OCI-LY3 (cell line): ENCODE results near the gene IFNG-AS1.

ENCODE experiments used
- H2AFZ ChIP-seq: fragments of 200-600, 300-600 bp; shearing (Covaris generic); 2 replicates; pipeline ENCODE4 v1.6.0; 2014; ENCODE audit warnings: antibody characterized with exemption, low read depth, low read length
- H3K27ac ChIP-seq: fragments of 200-600, 300-600 bp; sonication (generic); 2 replicates; pipeline ENCODE4 v1.5.1; 2014; ENCODE audit warnings: mild to moderate bottlenecking, low read length, moderate library complexity, mixed read lengths
- H3K27me3 ChIP-seq: fragments of 200-600, 300-600 bp; sonication (generic); 2 replicates; pipeline ENCODE4 v1.6.1; 2014; ENCODE audit warnings: low read depth, low read length, mixed read lengths
- H3K36me3 ChIP-seq: fragments of 200-600, 300-600 bp; sonication (generic); replicated peaks from 2 replicates; pipeline ENCODE3; 2014; ENCODE audit warnings: low read depth, low read length, mixed read lengths
- H3K4me1 ChIP-seq: fragments of 300-600, 200-600 bp; sonication (generic); 2 replicates; pipeline ENCODE4 v1.6.1; 2014; ENCODE audit warnings: low read length, mixed read lengths
- H3K4me2 ChIP-seq: fragments of 200-600, 300-600 bp; sonication (generic); 2 replicates; pipeline ENCODE4 v1.6.1; 2014; ENCODE audit warnings: low read length, mixed read lengths
- H3K4me3 ChIP-seq: fragments of 300-600, 200-600 bp; sonication (generic); 2 replicates; pipeline ENCODE4 v1.5.1; 2014; ENCODE audit warnings: antibody characterized with exemption, mild to moderate bottlenecking, low read length, moderate library complexity
- H3K79me2 ChIP-seq: fragments of 300-600, 200-600 bp; shearing (Covaris generic); 2 replicates; pipeline ENCODE4 v1.6.1; 2014; ENCODE audit warnings: mild to moderate bottlenecking, low read length, mixed read lengths
- H3K9ac ChIP-seq: fragments of 300-600, 200-600 bp; shearing (Covaris generic); 2 replicates; pipeline ENCODE4 v1.6.0; 2014; ENCODE audit warnings: mild to moderate bottlenecking, low read length, moderate library complexity
- H3K9me3 ChIP-seq: fragments of 200-600, 300-600 bp; shearing (Covaris generic); 2 replicates; pipeline ENCODE4 v1.6.1; 2014; ENCODE audit warnings: low read length, mixed read lengths; ENCODE audit not compliant: insufficient read depth
- H4K20me1 ChIP-seq: fragments of 200-600, 300-600 bp; sonication (generic); 2 replicates; pipeline ENCODE4 v1.6.1; 2016; ENCODE audit warnings: low read length, mixed read lengths; ENCODE audit not compliant: insufficient read depth
- CTCF ChIP-seq: fragments of 200-600, 300-600 bp; sonication (generic); IDR thresholded peaks from 2 replicates; pipeline ENCODE4 v1.5.1; 2014; ENCODE audit warnings: antibody characterized with exemption, low read length, low read depth
- EZH2phosphoT487 ChIP-seq: fragments of 200-600 bp; shearing (Covaris generic); IDR thresholded peaks from 2 replicates; pipeline ENCODE4 v1.6.1; 2018; ENCODE audit warnings: antibody characterized with exemption, mixed run types, low read depth

Gene IFNG-AS1

GRCh38 chr12:68007033-68007432 is 17.8 kb downstream of the IFNG-AS1 start:
- Histone ChIP-seq H3K9me3 (no peaks in the 10 kb centered on the region), H2AFZ (no peak overlapping the region), H3K79me2 (no peaks in the 10 kb centered on the region), H3K36me3 (no peaks in the 10 kb centered on the region), H3K9ac (no peak overlapping the region), H3K27me3 (no peaks in the 10 kb centered on the region), H4K20me1 (no peaks in the 10 kb centered on the region), H3K4me1 (no peaks in the 10 kb centered on the region), H3K4me2 (no peak overlapping the region), H3K27ac (no peak overlapping the region), H3K4me3 (no peak overlapping the region)
- no peak for TF ChIP-seq EZH2phosphoT487
- TF ChIP-seq CTCF: no peak

DNA sequence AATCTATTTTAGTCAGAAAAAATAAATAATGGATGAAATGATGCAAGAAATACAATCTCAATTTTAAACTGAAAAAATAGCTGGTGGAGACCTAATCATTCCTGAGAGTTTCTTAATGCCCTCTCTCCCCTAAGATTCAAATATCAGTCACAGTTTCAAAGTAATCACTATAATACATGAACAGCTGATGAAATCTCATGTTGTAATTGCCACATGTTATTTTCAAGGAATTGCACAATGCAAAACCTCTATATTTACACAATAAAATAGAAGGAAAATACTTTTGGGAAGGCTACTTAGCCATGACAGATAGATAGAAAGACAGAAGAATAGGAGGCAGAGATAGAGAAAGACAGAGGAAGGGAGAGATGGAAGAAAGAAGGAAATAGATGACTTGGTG is 18.2 kb downstream of the IFNG-AS1 start:
- TF ChIP-seq EZH2phosphoT487 (no peak), CTCF (no peak)
- no peaks in the 10 kb centered on the region for H4K20me1 ChIP-seq
- H3K79me2 ChIP-seq: no peaks in the 10 kb centered on the region
- H2AFZ ChIP-seq: no peak overlapping the region
- H3K4me3 ChIP-seq: no peak overlapping the region
- H3K27me3 ChIP-seq: no peaks in the 10 kb centered on the region
- no peaks in the 10 kb centered on the region for H3K4me1 ChIP-seq
- H3K9ac ChIP-seq: no peak overlapping the region
- no peak overlapping the region for H3K4me2 ChIP-seq
- no peaks in the 10 kb centered on the region for H3K36me3 ChIP-seq
- no peaks in the 10 kb centered on the region for H3K9me3 ChIP-seq
- H3K27ac ChIP-seq: no peak overlapping the region

GRCh38 chr12:68011206-68011881 is 22.1 kb downstream of the IFNG-AS1 start:
- H3K27ac ChIP-seq: no peak overlapping the region
- TF ChIP-seq CTCF: no peak
- TF ChIP-seq EZH2phosphoT487: no peak
- no peak overlapping the region for H3K9ac ChIP-seq
- no peak overlapping the region for H3K4me3 ChIP-seq
- H3K4me1 ChIP-seq: no peaks in the 10 kb centered on the region
- no peaks in the 10 kb centered on the region for H3K79me2 ChIP-seq
- no peaks in the 10 kb centered on the region for H4K20me1 ChIP-seq
- no peak overlapping the region for H3K4me2 ChIP-seq
- H3K36me3 ChIP-seq: no peaks in the 10 kb centered on the region
- H2AFZ ChIP-seq: no peak overlapping the region
- no peaks in the 10 kb centered on the region for H3K27me3 ChIP-seq
- no peaks in the 10 kb centered on the region for H3K9me3 ChIP-seq

- H3K27ac ChIP-seq: no peak overlapping the region
- H3K4me2 ChIP-seq: no peak overlapping the region
- H3K27me3 ChIP-seq: no peaks in the 10 kb centered on the region
- no peak for TF ChIP-seq EZH2phosphoT487
- TF ChIP-seq CTCF: no peak
- no peak overlapping the region for H2AFZ ChIP-seq
- no peaks in the 10 kb centered on the region for H3K79me2 ChIP-seq
- no peaks in the 10 kb centered on the region for H3K9me3 ChIP-seq
- no peaks in the 10 kb centered on the region for H3K4me1 ChIP-seq
- no peaks in the 10 kb centered on the region for H3K36me3 ChIP-seq
- no peaks in the 10 kb centered on the region for H4K20me1 ChIP-seq
- no peak overlapping the region for H3K9ac ChIP-seq
- H3K4me3 ChIP-seq: no peak overlapping the region
Measured at GRCh38 chr12:68011882-68012207, 22.6 kb downstream of the IFNG-AS1 start.
